K562 (cell line): ENCODE measurements around the gene CCR8. TPM values are rescaled to one million over a fixed set of nuclear protein-coding genes. Genes with fewer than 3 reads are reported as not detected.

Experiments used
- ATAC-seq: fragments of 200-7000 bp; cut with Tn5 transposase; 3 replicates; pipeline ENCODE4 v1.9.1; 2020; ENCODE audit warnings: moderate library complexity
- BruUV-seq: library from RNA; stranded (reverse); fragments of 400-500 nt; replicated peaks from 2 replicates; lab custom pipeline; 2021; lab: Mats Ljungman, UMichigan
- CTCF ChIA-PET: fragments of 300-600 bp; formaldehyde crosslinking; extraction: SDS; loops from one replicate; lab custom pipeline; 2021; ENCODE audit warnings: low intra/inter-chr PET ratio; lab: Yijun Ruan, JAX
- POLR2A ChIA-PET: fragments of 300-600, 350-650 bp; sonication (Branson Sonifier 250); formaldehyde crosslinking; extraction: SDS; loops from one replicate; lab custom pipeline; 2021; ENCODE audit warnings: antibody characterized with exemption, inconsistent platforms; lab: Yijun Ruan, JAX
- DNase-seq, 4 experiments: peaks; one replicate each; pipeline versions ENCODE4 v3.0.0 to v3.0.0-alpha.2; 2011 to 2018; ENCODE audit warnings: low spot score in 3 of 4, mixed read lengths in 3 of 4; ENCODE audit errors: extremely low read depth in 1 of 4
- FAIRE-seq: peaks from 2 replicates; lab custom pipeline; 2011; peaks lifted over from hg19 to GRCh38; lab: Jason Lieb, UNC
- H2AFZ ChIP-seq: 2 replicates; pipeline ENCODE4 v1.6.0; 2011; ENCODE audit warnings: low read depth, low read length, control low read depth, inconsistent platforms
- H3K27ac ChIP-seq: fragments of 200-600 bp; 3 replicates; pipeline ENCODE4 v1.8.0; 2011; ENCODE audit warnings: low read depth, mild to moderate bottlenecking, control low read depth, inconsistent platforms, low read length, moderate library complexity, mixed read lengths; ENCODE audit errors: extremely low read depth
- H3K27me3 ChIP-seq, 2 experiments: fragments of 300-600 bp in 1 of 2; 2 replicates in 1 of 2; 3 replicates in 1 of 2; pipeline versions ENCODE4 v1.6.0 to v1.8.0; 2011; ENCODE audit warnings: inconsistent platforms in 2 of 2, low read length in 2 of 2, mild to moderate bottlenecking in 1 of 2, mixed read lengths in 1 of 2, moderate library complexity in 1 of 2; ENCODE audit not compliant: control insufficient read depth in 2 of 2, insufficient read depth in 2 of 2
- H3K36me3 ChIP-seq: fragments of 300-600 bp; 3 replicates; pipeline ENCODE4 v1.8.0; 2011; ENCODE audit warnings: mild to moderate bottlenecking, low read length, inconsistent platforms; ENCODE audit not compliant: control insufficient read depth, insufficient read depth
- H3K4me1 ChIP-seq, 2 experiments: fragments of 200-600 bp in 1 of 2; replicated peaks in 1 of 2; 2 replicates in 1 of 2; 3 replicates in 1 of 2; pipeline versions ENCODE4 v1.5.1 to v1.8.0; 2011; ENCODE audit warnings: inconsistent platforms in 2 of 2, low read length in 2 of 2, mild to moderate bottlenecking in 1 of 2, mixed read lengths in 1 of 2, moderate library complexity in 1 of 2; ENCODE audit not compliant: control insufficient read depth in 2 of 2, insufficient read depth in 2 of 2
- H3K4me2 ChIP-seq: 2 replicates; pipeline ENCODE4 v1.6.1; 2011; ENCODE audit warnings: low read length, control low read depth, inconsistent platforms, mixed read lengths; ENCODE audit not compliant: insufficient read depth
- H3K4me3 ChIP-seq: fragments of 200-600 bp; sonication (generic), shearing (Covaris generic); 2 replicates; pipeline ENCODE4 v1.5.1; 2016; ENCODE audit warnings: control low read depth, inconsistent platforms
- H3K79me2 ChIP-seq: fragments of 200-600 bp; 3 replicates; pipeline ENCODE4 v1.8.0; 2011; ENCODE audit warnings: low read length, inconsistent platforms; ENCODE audit not compliant: control insufficient read depth, insufficient read depth
- H3K9ac ChIP-seq, 2 experiments: 2 replicates each; pipeline versions ENCODE4 v1.6.0 to v1.6.1; 2011; ENCODE audit warnings: low read depth in 2 of 2, low read length in 2 of 2, control low read depth in 1 of 2, inconsistent platforms in 1 of 2, mild to moderate bottlenecking in 1 of 2, mixed read lengths in 1 of 2; ENCODE audit not compliant: insufficient read depth in 1 of 2
- H3K9me1 ChIP-seq: one replicate; pipeline ENCODE4 v1.6.0; 2011; ENCODE audit warnings: inconsistent platforms, mild to moderate bottlenecking, low read length, moderate library complexity; ENCODE audit not compliant: control insufficient read depth, insufficient read depth
- H3K9me3 ChIP-seq: replicated peaks from 2 replicates; pipeline ENCODE4 v1.5.1; 2011; ENCODE audit warnings: low read depth, low read length, inconsistent platforms; ENCODE audit not compliant: control insufficient read depth, insufficient read depth
- H4K20me1 ChIP-seq: replicated peaks from 2 replicates; pipeline ENCODE4 v1.6.1; 2011; ENCODE audit warnings: low read length, inconsistent platforms, mixed read lengths; ENCODE audit not compliant: control insufficient read depth, insufficient read depth
- CEBPB ChIP-seq: fragments of 450-650 bp; IDR thresholded peaks from 2 replicates; pipeline ENCODE4 v1.6.1; 2016; ENCODE audit warnings: missing genetic modification characterization, missing compliant biosample characterization
- ELF4 ChIP-seq: fragments of 450-650 bp; formaldehyde crosslinking; IDR thresholded peaks from 2 replicates; pipeline ENCODE4 v1.4.0; 2022; ENCODE audit warnings: missing genetic modification characterization
- FOSL1 ChIP-seq: fragments of 200-800 bp; sonication (Bioruptor generic); conservative IDR thresholded peaks from 2 replicates; pipeline ENCODE4 v1.6.1; 2016; ENCODE audit warnings: missing genetic modification characterization, missing compliant biosample characterization
- OTX1 ChIP-seq: fragments of 450-650 bp; formaldehyde crosslinking; IDR thresholded peaks from 2 replicates; pipeline ENCODE4 v1.4.0; 2022; ENCODE audit warnings: mild to moderate bottlenecking
- ZNF253 ChIP-seq: fragments of 250-450 bp; sonication (Bioruptor Pico); conservative IDR thresholded peaks from 2 replicates; pipeline ENCODE4 v1.6.1; 2021; ENCODE audit warnings: mild to moderate bottlenecking
- WGBS: fragments of 100-300 bp; shearing (Covaris generic); methylation state at CpG from one replicate; pipeline ENCODE4 v1.1.6; 2016; ENCODE audit warnings: low coverage, mixed read lengths; ENCODE audit not compliant: insufficient coverage; ENCODE audit errors: missing lambda C conversion rate; 5-methylcytosine and 5-hydroxymethylcytosine counted together
- in situ Hi-C: fragments of 300-500 bp; cut with MboI; formaldehyde crosslinking; loops from 4 replicates; pipeline ENCODE4 v1.15.0; 2018; ENCODE audit warnings: inconsistent platforms, mixed read lengths
- intact Hi-C: fragments of 100-400 bp; cut with micrococcal nuclease; formaldehyde crosslinking; loops from 2 replicates; pipeline ENCODE4 v1.14.2; 2022
- polyA plus RNA-seq, 8 experiments: library from polyadenylated mRNA; depleted of rRNA in 4 of 8; stranded (reverse) in 5 of 8; unstranded in 3 of 8; fragments of >200 nt; fragmentation: Nextera tagmentation in 2 of 8; fragmentation: Illumina TruSeq in 1 of 8; extraction: Ambion mirVana in 2 of 8; extraction: Trizol in 1 of 8; gene quantifications; 2 replicates each; pipeline versions ENCODE4 v1.2.1 to v1.2.3, GENCODE V29; 2011 to 2014; ENCODE audit warnings: inconsistent platforms in 1 of 8, missing spikeins in 1 of 8
- total RNA-seq, 7 experiments: library from RNA; depleted of rRNA in 6 of 7; stranded (reverse); fragments of >200 nt in 6 of 7; fragmentation: Illumina TruSeq in 2 of 7; extraction: Trizol in 2 of 7; gene quantifications; 2 replicates each; pipeline versions ENCODE4 v1.2.1 to v1.2.3, GENCODE V29; 2011 to 2021; ENCODE audit warnings: low replicate concordance in 1 of 7
- TF ChIP-seq, protein P1 (sequence below), 2 experiments: fragments of 200-800 bp in 1 of 2; sonication (Bioruptor generic) in 1 of 2; sonication (generic) in 1 of 2; formaldehyde crosslinking in 1 of 2; IDR thresholded peaks in 1 of 2; conservative IDR thresholded peaks in 1 of 2; 2 replicates each; pipeline versions ENCODE4 v1.5.0 to v1.6.1; 2016 to 2020; ENCODE audit warnings: missing compliant biosample characterization in 1 of 2, missing genetic modification characterization in 1 of 2, missing genetic modification reagents in 1 of 2
- TF ChIP-seq, protein P2 (sequence below): fragments of 450-650 bp; formaldehyde crosslinking; conservative IDR thresholded peaks from 2 replicates; pipeline ENCODE4 v1.4.0; 2022; ENCODE audit warnings: mild to moderate bottlenecking, missing genetic modification characterization
- TF ChIP-seq, protein P3 (sequence below): fragments of 450-650 bp; formaldehyde crosslinking; IDR thresholded peaks from 2 replicates; pipeline ENCODE4 v1.4.0; 2022; ENCODE audit warnings: missing genetic modification characterization
- TF ChIP-seq, protein P4 (sequence below): sonication (generic); formaldehyde crosslinking; IDR thresholded peaks from 2 replicates; pipeline ENCODE4 v1.8.0; 2022; ENCODE audit warnings: mild to moderate bottlenecking, missing genetic modification reagents
- TF ChIP-seq, protein P5 (sequence below): fragments of 450-650 bp; formaldehyde crosslinking; IDR thresholded peaks from 2 replicates; pipeline ENCODE4 v1.4.0; 2022; ENCODE audit warnings: missing genetic modification characterization

CCR8 gene
- total and polyA plus RNA-seq, 9 of the 15 experiments (the other 6 are each of a cell fraction or from before 2014, with no cell fraction given), result not detected

DNA sequence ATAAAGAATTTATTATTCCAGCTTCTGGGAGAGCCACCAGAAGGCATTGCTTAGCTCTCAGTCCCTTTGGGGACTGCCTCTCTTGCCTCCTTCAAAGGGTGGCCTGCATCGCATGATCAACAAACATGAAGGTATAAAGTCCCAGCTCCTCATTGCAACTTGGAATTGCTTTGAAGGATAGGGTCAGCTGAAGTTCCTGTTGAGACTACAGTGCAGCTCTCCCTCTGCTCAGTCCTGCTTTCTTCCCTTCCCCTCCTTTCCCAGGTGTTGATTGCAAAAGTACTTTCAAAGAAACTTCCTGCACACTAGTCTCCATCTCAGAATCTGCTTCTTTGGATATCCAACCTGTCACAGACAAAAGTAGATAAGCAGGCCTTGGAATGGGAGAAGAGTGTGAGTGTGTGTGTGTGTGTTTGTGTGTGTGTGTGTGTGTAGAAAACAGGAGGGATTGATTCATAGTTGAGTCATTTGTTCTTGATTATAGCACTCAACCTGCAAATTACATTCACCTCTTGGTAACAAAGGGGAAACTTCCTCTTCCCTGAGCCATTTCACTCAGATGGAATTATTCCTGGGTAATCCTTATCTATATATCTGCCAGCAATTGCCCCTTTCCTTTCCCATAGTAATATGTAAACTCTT, 13.7 kb downstream of the CCR8 start:
- POLR2A ChIA-PET, result interaction anchor here (1.3 kb wide), 1 partner anchor 18 kb away, joined by 4 read pairs; no protein-coding TSS in a partner anchor

More for the DNA sequence above, 13.7 kb downstream of the CCR8 start:
- Histone ChIP-seq H2AFZ (no peak overlapping the region), H3K4me3 (no peak overlapping the region), H3K27ac (no peak overlapping the region), H3K9ac (no peak overlapping the region), H4K20me1 (no peaks in the 10 kb centered on the region), H3K4me1 (peaks cover 0 to 20% of the 10 kb centered on the region in 2 experiments; a peak in 3 of 5 replicates), H3K79me2 (no peaks in the 10 kb centered on the region), H3K27me3 (peaks cover 0 to 3% of the 10 kb centered on the region in 2 experiments; a peak in 1 of 5 replicates), H3K4me2 (no peak overlapping the region), H3K36me3 (no peaks in the 10 kb centered on the region), H3K9me3 (no peaks in the 10 kb centered on the region), H3K9me1 (no peaks in the 10 kb centered on the region)
- no TSS peak for BruUV-seq
- WGBS, result 0% methylated on average over 1 of the region's 1 CpG
- CTCF ChIA-PET, result no interaction called here
- no peak for DNase-seq
- ATAC-seq, result no peak
- intact Hi-C loops, result no loop called here
- in situ Hi-C loops, result no loop called here
- no peak for FAIRE-seq
- TF ChIP-seq, protein P1, sequence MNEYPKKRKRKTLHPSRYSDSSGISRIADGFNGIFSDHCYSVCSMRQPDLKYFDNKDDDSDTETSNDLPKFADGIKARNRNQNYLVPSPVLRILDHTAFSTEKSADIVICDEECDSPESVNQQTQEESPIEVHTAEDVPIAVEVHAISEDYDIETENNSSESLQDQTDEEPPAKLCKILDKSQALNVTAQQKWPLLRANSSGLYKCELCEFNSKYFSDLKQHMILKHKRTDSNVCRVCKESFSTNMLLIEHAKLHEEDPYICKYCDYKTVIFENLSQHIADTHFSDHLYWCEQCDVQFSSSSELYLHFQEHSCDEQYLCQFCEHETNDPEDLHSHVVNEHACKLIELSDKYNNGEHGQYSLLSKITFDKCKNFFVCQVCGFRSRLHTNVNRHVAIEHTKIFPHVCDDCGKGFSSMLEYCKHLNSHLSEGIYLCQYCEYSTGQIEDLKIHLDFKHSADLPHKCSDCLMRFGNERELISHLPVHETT (CRISPR knock-in tag; conservative IDR thresholded peaks at IDR 0.05 in 1 of 2, IDR thresholded peaks at IDR 0.05 in 1 of 2), result no peak
- peak; percentile 65; the same call in 1 of the 2 replicates for TF ChIP-seq FOSL1 (tag)
- TF ChIP-seq ELF4, result 0 out of 2 replicates have a peak, but pooled peaks have one; percentile 32
- TF ChIP-seq, protein P2, sequence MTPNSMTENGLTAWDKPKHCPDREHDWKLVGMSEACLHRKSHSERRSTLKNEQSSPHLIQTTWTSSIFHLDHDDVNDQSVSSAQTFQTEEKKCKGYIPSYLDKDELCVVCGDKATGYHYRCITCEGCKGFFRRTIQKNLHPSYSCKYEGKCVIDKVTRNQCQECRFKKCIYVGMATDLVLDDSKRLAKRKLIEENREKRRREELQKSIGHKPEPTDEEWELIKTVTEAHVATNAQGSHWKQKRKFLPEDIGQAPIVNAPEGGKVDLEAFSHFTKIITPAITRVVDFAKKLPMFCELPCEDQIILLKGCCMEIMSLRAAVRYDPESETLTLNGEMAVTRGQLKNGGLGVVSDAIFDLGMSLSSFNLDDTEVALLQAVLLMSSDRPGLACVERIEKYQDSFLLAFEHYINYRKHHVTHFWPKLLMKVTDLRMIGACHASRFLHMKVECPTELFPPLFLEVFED (CRISPR knock-in tag), result 0 out of 2 replicates have a peak, but pooled peaks have one; percentile 33
- TF ChIP-seq, protein P3, sequence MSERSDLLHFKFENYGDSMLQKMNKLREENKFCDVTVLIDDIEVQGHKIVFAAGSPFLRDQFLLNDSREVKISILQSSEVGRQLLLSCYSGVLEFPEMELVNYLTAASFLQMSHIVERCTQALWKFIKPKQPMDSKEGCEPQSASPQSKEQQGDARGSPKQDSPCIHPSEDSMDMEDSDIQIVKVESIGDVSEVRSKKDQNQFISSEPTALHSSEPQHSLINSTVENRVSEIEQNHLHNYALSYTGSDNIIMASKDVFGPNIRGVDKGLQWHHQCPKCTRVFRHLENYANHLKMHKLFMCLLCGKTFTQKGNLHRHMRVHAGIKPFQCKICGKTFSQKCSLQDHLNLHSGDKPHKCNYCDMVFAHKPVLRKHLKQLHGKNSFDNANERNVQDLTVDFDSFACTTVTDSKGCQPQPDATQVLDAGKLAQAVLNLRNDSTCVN (CRISPR knock-in tag), result peak; percentile 69; the same call in 1 of the 2 replicates
- TF ChIP-seq OTX1 (CRISPR knock-in tag), result peak; percentile 77; the same call in 1 of the 2 replicates
- TF ChIP-seq, protein P4, sequence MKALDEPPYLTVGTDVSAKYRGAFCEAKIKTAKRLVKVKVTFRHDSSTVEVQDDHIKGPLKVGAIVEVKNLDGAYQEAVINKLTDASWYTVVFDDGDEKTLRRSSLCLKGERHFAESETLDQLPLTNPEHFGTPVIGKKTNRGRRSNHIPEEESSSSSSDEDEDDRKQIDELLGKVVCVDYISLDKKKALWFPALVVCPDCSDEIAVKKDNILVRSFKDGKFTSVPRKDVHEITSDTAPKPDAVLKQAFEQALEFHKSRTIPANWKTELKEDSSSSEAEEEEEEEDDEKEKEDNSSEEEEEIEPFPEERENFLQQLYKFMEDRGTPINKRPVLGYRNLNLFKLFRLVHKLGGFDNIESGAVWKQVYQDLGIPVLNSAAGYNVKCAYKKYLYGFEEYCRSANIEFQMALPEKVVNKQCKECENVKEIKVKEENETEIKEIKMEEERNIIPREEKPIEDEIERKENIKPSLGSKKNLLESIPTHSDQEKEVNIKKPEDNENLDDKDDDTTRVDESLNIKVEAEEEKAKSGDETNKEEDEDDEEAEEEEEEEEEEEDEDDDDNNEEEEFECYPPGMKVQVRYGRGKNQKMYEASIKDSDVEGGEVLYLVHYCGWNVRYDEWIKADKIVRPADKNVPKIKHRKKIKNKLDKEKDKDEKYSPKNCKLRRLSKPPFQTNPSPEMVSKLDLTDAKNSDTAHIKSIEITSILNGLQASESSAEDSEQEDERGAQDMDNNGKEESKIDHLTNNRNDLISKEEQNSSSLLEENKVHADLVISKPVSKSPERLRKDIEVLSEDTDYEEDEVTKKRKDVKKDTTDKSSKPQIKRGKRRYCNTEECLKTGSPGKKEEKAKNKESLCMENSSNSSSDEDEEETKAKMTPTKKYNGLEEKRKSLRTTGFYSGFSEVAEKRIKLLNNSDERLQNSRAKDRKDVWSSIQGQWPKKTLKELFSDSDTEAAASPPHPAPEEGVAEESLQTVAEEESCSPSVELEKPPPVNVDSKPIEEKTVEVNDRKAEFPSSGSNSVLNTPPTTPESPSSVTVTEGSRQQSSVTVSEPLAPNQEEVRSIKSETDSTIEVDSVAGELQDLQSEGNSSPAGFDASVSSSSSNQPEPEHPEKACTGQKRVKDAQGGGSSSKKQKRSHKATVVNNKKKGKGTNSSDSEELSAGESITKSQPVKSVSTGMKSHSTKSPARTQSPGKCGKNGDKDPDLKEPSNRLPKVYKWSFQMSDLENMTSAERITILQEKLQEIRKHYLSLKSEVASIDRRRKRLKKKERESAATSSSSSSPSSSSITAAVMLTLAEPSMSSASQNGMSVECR, result no peak
- TF ChIP-seq, protein P5, sequence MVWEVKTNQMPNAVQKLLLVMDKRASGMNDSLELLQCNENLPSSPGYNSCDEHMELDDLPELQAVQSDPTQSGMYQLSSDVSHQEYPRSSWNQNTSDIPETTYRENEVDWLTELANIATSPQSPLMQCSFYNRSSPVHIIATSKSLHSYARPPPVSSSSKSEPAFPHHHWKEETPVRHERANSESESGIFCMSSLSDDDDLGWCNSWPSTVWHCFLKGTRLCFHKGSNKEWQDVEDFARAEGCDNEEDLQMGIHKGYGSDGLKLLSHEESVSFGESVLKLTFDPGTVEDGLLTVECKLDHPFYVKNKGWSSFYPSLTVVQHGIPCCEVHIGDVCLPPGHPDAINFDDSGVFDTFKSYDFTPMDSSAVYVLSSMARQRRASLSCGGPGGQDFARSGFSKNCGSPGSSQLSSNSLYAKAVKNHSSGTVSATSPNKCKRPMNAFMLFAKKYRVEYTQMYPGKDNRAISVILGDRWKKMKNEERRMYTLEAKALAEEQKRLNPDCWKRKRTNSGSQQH (CRISPR knock-in tag), result 0 out of 2 replicates have a peak, but pooled peaks have one; percentile 41
- no peak for TF ChIP-seq ZNF253 (CRISPR knock-in tag)
- TF ChIP-seq CEBPB (tag), result peak; percentile 17; the same call in 1 of the 2 replicates
- TF ChIP-seq, all 486 proteins: peak for 7
